ENCODE data around the gene DCXR.

GRCh38 chr17:82072827-82073226, 35.3 kb upstream of the DCXR start:
- TF ChIP-seq CTCF (conservative IDR thresholded peaks at IDR 0.05; ENCODE audit: low read depth, low read length) (no peak), EZH2 (IDR thresholded peaks at IDR 0.05; ENCODE audit: low read length, unreplicated experiment) (no peak)

Data from PC-3 (cell line).